Activated CD4-positive, alpha-beta T cell treated with anti-CD3 and anti-CD28 coated beads, Interleukin-2, amount 10 ng/mL, durations not matched to agents 24 days and 14 days (primary cell): ENCODE data around the gene BUB3. TPM values are rescaled to one million over a fixed set of nuclear protein-coding genes. Genes with fewer than 3 reads are reported as not detected.

Experiments used
- DNase-seq: peaks from one replicate; pipeline ENCODE4 v3.0.0; 2022
- H3K27ac Mint-ChIP-seq: one replicate; pipeline ENCODE4 v1.8.0; 2022; ENCODE audit warnings: mild to moderate bottlenecking, mixed read lengths
- H3K27me3 Mint-ChIP-seq: one replicate; pipeline ENCODE4 v1.8.0; 2022; ENCODE audit warnings: mixed read lengths
- H3K36me3 Mint-ChIP-seq: one replicate; pipeline ENCODE4 v1.8.0; 2022; ENCODE audit warnings: low read depth, mild to moderate bottlenecking, mixed read lengths
- H3K4me1 Mint-ChIP-seq: one replicate; pipeline ENCODE4 v1.8.0; 2021; ENCODE audit warnings: mixed read lengths
- H3K4me3 Mint-ChIP-seq: one replicate; pipeline ENCODE4 v1.8.0; 2022; ENCODE audit warnings: mild to moderate bottlenecking, moderate library complexity, mixed read lengths
- H3K9me3 Mint-ChIP-seq: one replicate; pipeline ENCODE4 v1.8.0; 2021; ENCODE audit warnings: mixed read lengths
- intact Hi-C: fragments of 100-400 bp; cut with micrococcal nuclease; formaldehyde crosslinking; loops from one replicate; pipeline ENCODE4 v1.15.1; 2023
- total RNA-seq: library from RNA; stranded (reverse); gene quantifications from 2 replicates; pipeline ENCODE4 v1.2.3, GENCODE V29; 2022

Gene BUB3
- total RNA-seq, 1 donor from 2014 or later: 193 TPM

GRCh38 chr10:123145542-123146012 is 8.6 kb upstream of the BUB3 start:
- H3K27me3 Mint-ChIP-seq: peaks cover 72% of the 10 kb centered on the region
- peaks cover 20% of the 10 kb centered on the region for H3K4me1 Mint-ChIP-seq
- H3K27ac Mint-ChIP-seq: peak overlapping the region; percentile 62
- H3K36me3 Mint-ChIP-seq: peaks cover 10% of the 10 kb centered on the region
- DNase-seq: no peak
- no peak overlapping the region for H3K4me3 Mint-ChIP-seq
- intact Hi-C loops: loop anchor here (1.0 to 5.0 kb wide), 2 partner anchors 12 to 1548 kb away; partner anchors contain the start of gene FGFR2
- H3K9me3 Mint-ChIP-seq: peaks cover 11% of the 10 kb centered on the region

GRCh38 chr10:123146013-123146893 is 7.9 kb upstream of the BUB3 start:
- no peak for DNase-seq
- Mint-ChIP-seq H3K9me3 (peaks cover 11% of the 10 kb centered on the region), H3K4me1 (peaks cover 23% of the 10 kb centered on the region), H3K36me3 (peaks cover 10% of the 10 kb centered on the region), H3K4me3 (no peak overlapping the region), H3K27me3 (peaks cover 68% of the 10 kb centered on the region), H3K27ac (peak overlapping the region; percentile 67)
- intact Hi-C loops: loop anchor here (5.0 kb wide), 1 partner anchor 1549 kb away; the partner anchor contains the start of gene FGFR2

- intact Hi-C loops: loop anchor here (5.0 kb wide), 1 partner anchor 1550 kb away; the partner anchor contains the start of gene FGFR2
- Mint-ChIP-seq H3K27ac (peak overlapping the region; percentile 67), H3K4me3 (peak overlapping the region; percentile 39), H3K4me1 (peaks cover 29% of the 10 kb centered on the region), H3K9me3 (peaks cover 11% of the 10 kb centered on the region), H3K27me3 (peaks cover 67% of the 10 kb centered on the region), H3K36me3 (peaks cover 8% of the 10 kb centered on the region)
- DNase-seq: no peak
Observed at GRCh38 chr10:123146894-123147634, 7.1 kb upstream of the BUB3 start.

GRCh38 chr10:123147635-123148413 is 6.4 kb upstream of the BUB3 start, which contains the start of gene HMX2:
Gene HMX2, plus strand, starts transcription at chr10:123148136. Its CDS starts 243 bp downstream, at chr10:123148379.
- H3K27ac Mint-ChIP-seq: peak within 1 kb of the TSS; percentile 73

GRCh38 chr10:123148414-123149161 is 5.6 kb upstream of the BUB3 start:
- Mint-ChIP-seq H3K27me3 (peaks cover 60% of the 10 kb centered on the region), H3K9me3 (peaks cover 7% of the 10 kb centered on the region), H3K4me3 (peak overlapping the region; percentile 53), H3K27ac (peak overlapping the region; percentile 73), H3K36me3 (peaks cover 8% of the 10 kb centered on the region), H3K4me1 (peaks cover 31% of the 10 kb centered on the region)
- intact Hi-C loops: loop anchor here (1.0 to 5.0 kb wide), 3 partner anchors 9 to 1551 kb away; partner anchors contain the start of genes FGFR2 and HMX3
- peak; percentile 62 for DNase-seq

More at GRCh38 chr10:123147635-123148413, 6.4 kb upstream of the BUB3 start, which contains the start of gene HMX2:
- Mint-ChIP-seq H3K4me1 (peaks cover 29% of the 10 kb centered on the region), H3K4me3 (peak within 1 kb of the TSS; percentile 53), H3K9me3 (peaks cover 11% of the 10 kb centered on the region), H3K27me3 (peaks cover 67% of the 10 kb centered on the region), H3K36me3 (peaks cover 8% of the 10 kb centered on the region)
- intact Hi-C loops: loop anchor here (1.0 to 5.0 kb wide), 2 partner anchors 9 to 1551 kb away; partner anchors contain the start of gene FGFR2
- peak; percentile 77 for DNase-seq

GRCh38 chr10:123149162-123149567 is 5.0 kb upstream of the BUB3 start:
- peaks cover 36% of the 10 kb centered on the region for H3K4me1 Mint-ChIP-seq
- peaks cover 54% of the 10 kb centered on the region for H3K27me3 Mint-ChIP-seq
- H3K27ac Mint-ChIP-seq: peak overlapping the region; percentile 73
- H3K36me3 Mint-ChIP-seq: peaks cover 10% of the 10 kb centered on the region
- H3K9me3 Mint-ChIP-seq: peaks cover 7% of the 10 kb centered on the region
- peak overlapping the region; percentile 53 for H3K4me3 Mint-ChIP-seq
- no peak for DNase-seq
- intact Hi-C loops: loop anchor here (1.0 to 5.0 kb wide), 2 partner anchors 14 to 1552 kb away; partner anchors contain the start of genes FGFR2 and HMX3

- H3K4me3 Mint-ChIP-seq: peak overlapping the region; percentile 70
- peak overlapping the region; percentile 47 for H3K27ac Mint-ChIP-seq
- H3K4me1 Mint-ChIP-seq: peaks cover 35% of the 10 kb centered on the region
- H3K36me3 Mint-ChIP-seq: peaks cover 12% of the 10 kb centered on the region
- peaks cover 49% of the 10 kb centered on the region for H3K27me3 Mint-ChIP-seq
- peaks cover 4% of the 10 kb centered on the region for H3K9me3 Mint-ChIP-seq
- intact Hi-C loops: loop anchor here (1.0 to 5.0 kb wide), 3 partner anchors 14 to 1552 kb away; partner anchors contain the start of genes FGFR2, HMX3 and LHPP
- DNase-seq: peak; percentile 83
Observed at GRCh38 chr10:123149568-123150270, 4.5 kb upstream of the BUB3 start.

GRCh38 chr10:123150271-123150985 is 3.8 kb upstream of the BUB3 start:
- H3K27ac Mint-ChIP-seq: peak overlapping the region; percentile 47

GRCh38 chr10:123150986-123151736 is 3.0 kb upstream of the BUB3 start:
- peaks cover 6% of the 10 kb centered on the region for H3K9me3 Mint-ChIP-seq
- H3K36me3 Mint-ChIP-seq: peaks cover 22% of the 10 kb centered on the region
- peaks cover 34% of the 10 kb centered on the region for H3K4me1 Mint-ChIP-seq
- intact Hi-C loops: loop anchor here (5.0 kb wide), 1 partner anchor 1311 kb away; the partner anchor contains the start of gene LHPP
- no peak overlapping the region for H3K27ac Mint-ChIP-seq
- peak; percentile 76 for DNase-seq
- peaks cover 35% of the 10 kb centered on the region for H3K27me3 Mint-ChIP-seq
- peak overlapping the region; percentile 71 for H3K4me3 Mint-ChIP-seq

More at GRCh38 chr10:123150271-123150985, 3.8 kb upstream of the BUB3 start:
- Mint-ChIP-seq H3K9me3 (peaks cover 4% of the 10 kb centered on the region), H3K4me1 (peaks cover 31% of the 10 kb centered on the region), H3K36me3 (peaks cover 16% of the 10 kb centered on the region), H3K4me3 (peak overlapping the region; percentile 71), H3K27me3 (peaks cover 42% of the 10 kb centered on the region)
- no peak for DNase-seq
- intact Hi-C loops: loop anchor here (5.0 kb wide), 1 partner anchor 1312 kb away; the partner anchor contains the start of gene LHPP

- DNase-seq: no peak
- intact Hi-C loops: loop anchor here (5.0 kb wide), 1 partner anchor 1311 kb away; the partner anchor contains the start of gene LHPP
- H3K36me3 Mint-ChIP-seq: peaks cover 27% of the 10 kb centered on the region
- peak overlapping the region; percentile 71 for H3K4me3 Mint-ChIP-seq
- H3K9me3 Mint-ChIP-seq: peaks cover 8% of the 10 kb centered on the region
- H3K27ac Mint-ChIP-seq: no peak overlapping the region
- H3K27me3 Mint-ChIP-seq: peaks cover 32% of the 10 kb centered on the region
- H3K4me1 Mint-ChIP-seq: peaks cover 39% of the 10 kb centered on the region
Observed at GRCh38 chr10:123151737-123152135, 2.5 kb upstream of the BUB3 start.
